B cell (primary cell): ENCODE measurements around the gene GPR22.

Experiments
- EZH2 ChIP-seq: IDR thresholded peaks from 2 replicates; pipeline ENCODE4 v1.6.1; 2012; ENCODE audit warnings: borderline replicate concordance, low read depth, mild to moderate bottlenecking, moderate library complexity, low read length; ENCODE audit not compliant: insufficient read depth, poor library complexity, severe bottlenecking
- TF ChIP-seq, protein P1 (sequence below): fragments of 200-600 bp; IDR thresholded peaks from one replicate; pipeline ENCODE4 v1.8.0; 2022; ENCODE audit warnings: antibody characterized with exemption, mild to moderate bottlenecking

DNA sequence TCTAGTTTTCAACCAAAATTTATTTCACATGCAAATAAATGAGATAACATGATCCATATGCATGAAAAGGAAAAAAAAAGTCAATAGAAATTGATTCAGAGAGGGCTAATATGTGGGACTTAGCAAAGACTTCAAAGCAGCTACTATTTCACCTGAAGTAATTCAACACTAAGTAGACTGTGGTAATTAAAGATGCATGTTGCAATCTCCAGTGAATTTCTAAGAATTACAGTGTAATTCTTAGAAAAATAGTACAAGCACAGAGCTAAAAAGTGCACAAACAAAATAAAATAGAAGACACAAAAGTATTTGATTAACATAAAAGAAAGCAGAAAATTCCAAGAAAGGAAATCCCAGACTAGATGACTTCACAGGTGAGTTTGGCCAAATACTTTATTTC lies 25.7 kb downstream of the GPR22 start:
- TF ChIP-seq, protein P1, sequence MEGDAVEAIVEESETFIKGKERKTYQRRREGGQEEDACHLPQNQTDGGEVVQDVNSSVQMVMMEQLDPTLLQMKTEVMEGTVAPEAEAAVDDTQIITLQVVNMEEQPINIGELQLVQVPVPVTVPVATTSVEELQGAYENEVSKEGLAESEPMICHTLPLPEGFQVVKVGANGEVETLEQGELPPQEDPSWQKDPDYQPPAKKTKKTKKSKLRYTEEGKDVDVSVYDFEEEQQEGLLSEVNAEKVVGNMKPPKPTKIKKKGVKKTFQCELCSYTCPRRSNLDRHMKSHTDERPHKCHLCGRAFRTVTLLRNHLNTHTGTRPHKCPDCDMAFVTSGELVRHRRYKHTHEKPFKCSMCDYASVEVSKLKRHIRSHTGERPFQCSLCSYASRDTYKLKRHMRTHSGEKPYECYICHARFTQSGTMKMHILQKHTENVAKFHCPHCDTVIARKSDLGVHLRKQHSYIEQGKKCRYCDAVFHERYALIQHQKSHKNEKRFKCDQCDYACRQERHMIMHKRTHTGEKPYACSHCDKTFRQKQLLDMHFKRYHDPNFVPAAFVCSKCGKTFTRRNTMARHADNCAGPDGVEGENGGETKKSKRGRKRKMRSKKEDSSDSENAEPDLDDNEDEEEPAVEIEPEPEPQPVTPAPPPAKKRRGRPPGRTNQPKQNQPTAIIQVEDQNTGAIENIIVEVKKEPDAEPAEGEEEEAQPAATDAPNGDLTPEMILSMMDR, result no peak
- no peak for TF ChIP-seq EZH2
